ENCODE measurements around the gene CDH13. TPM values are rescaled to one million over a fixed set of nuclear protein-coding genes. Genes with fewer than 3 reads are reported as not detected.
A peak's percentile ranks its signal among the peaks of the same experiment; 100 is the strongest.

CDH13 gene
- total RNA-seq, 1 experiment from 2014 or later: 0.56 TPM

GRCh38 chr16:83686726-83687125, 1060.0 kb downstream of the CDH13 start:
- Histone ChIP-seq H3K9me3 (ENCODE audit: low read length) (no peaks in the 10 kb centered on the region), H3K79me2 (ENCODE audit: low read length) (no peaks in the 10 kb centered on the region), H3K4me2 (ENCODE audit: low read depth, low read length, poor library complexity, severe bottlenecking) (no peak overlapping the region), H2AFZ (ENCODE audit: low read length) (no peak overlapping the region), H3K9ac (ENCODE audit: low read length) (no peak overlapping the region), H3K4me1 (ENCODE audit: low read length) (no peaks in the 10 kb centered on the region), H3K36me3 (ENCODE audit: insufficient read depth, low read length) (no peaks in the 10 kb centered on the region), H4K20me1 (ENCODE audit: insufficient read depth, low read depth, low read length) (no peaks in the 10 kb centered on the region), H3K9me2 (replicated peaks; ENCODE audit: insufficient read depth, low read length) (no peaks in the 10 kb centered on the region), H3K4me3 (ENCODE audit: low read length) (no peak overlapping the region), H3K27me3 (ENCODE audit: low read length) (no peaks in the 10 kb centered on the region), H3K27ac (ENCODE audit: low read length) (no peak overlapping the region)
- DNase-seq: no peak

- no peak overlapping the region for H3K4me3 ChIP-seq (ENCODE audit: low read length)
- H2AFZ ChIP-seq (ENCODE audit: low read length): no peak overlapping the region
- H3K36me3 ChIP-seq (ENCODE audit: insufficient read depth, low read length): no peaks in the 10 kb centered on the region
- no peak for DNase-seq
- H3K9me3 ChIP-seq (ENCODE audit: low read length): no peaks in the 10 kb centered on the region
- H3K27me3 ChIP-seq (ENCODE audit: low read length): no peaks in the 10 kb centered on the region
- no peak overlapping the region for H3K9ac ChIP-seq (ENCODE audit: low read length)
- no peaks in the 10 kb centered on the region for H3K4me1 ChIP-seq (ENCODE audit: low read length)
- no peaks in the 10 kb centered on the region for H3K9me2 ChIP-seq (replicated peaks; ENCODE audit: insufficient read depth, low read length)
- no peak overlapping the region for H3K4me2 ChIP-seq (ENCODE audit: low read depth, low read length, poor library complexity, severe bottlenecking)
- no peaks in the 10 kb centered on the region for H4K20me1 ChIP-seq (ENCODE audit: insufficient read depth, low read depth, low read length)
- no peaks in the 10 kb centered on the region for H3K79me2 ChIP-seq (ENCODE audit: low read length)
- H3K27ac ChIP-seq (ENCODE audit: low read length): no peak overlapping the region
Observed at GRCh38 chr16:83689385-83689831, 1062.6 kb downstream of the CDH13 start.

GRCh38 chr16:83692224-83692623, 1065.5 kb downstream of the CDH13 start:
- H2AFZ ChIP-seq (ENCODE audit: low read length): no peak overlapping the region
- H3K27ac ChIP-seq (ENCODE audit: low read length): no peak overlapping the region
- H3K9me3 ChIP-seq (ENCODE audit: low read length): no peaks in the 10 kb centered on the region
- H3K36me3 ChIP-seq (ENCODE audit: insufficient read depth, low read length): no peaks in the 10 kb centered on the region
- H3K4me2 ChIP-seq (ENCODE audit: low read depth, low read length, poor library complexity, severe bottlenecking): no peak overlapping the region
- no peaks in the 10 kb centered on the region for H3K79me2 ChIP-seq (ENCODE audit: low read length)
- no peaks in the 10 kb centered on the region for H3K4me1 ChIP-seq (ENCODE audit: low read length)
- H3K9ac ChIP-seq (ENCODE audit: low read length): no peak overlapping the region
- DNase-seq: no peak
- H3K9me2 ChIP-seq (replicated peaks; ENCODE audit: insufficient read depth, low read length): no peaks in the 10 kb centered on the region
- H4K20me1 ChIP-seq (ENCODE audit: insufficient read depth, low read depth, low read length): no peaks in the 10 kb centered on the region
- H3K4me3 ChIP-seq (ENCODE audit: low read length): no peak overlapping the region
- H3K27me3 ChIP-seq (ENCODE audit: low read length): no peaks in the 10 kb centered on the region

GRCh38 chr16:83698964-83699363, 1072.2 kb downstream of the CDH13 start:
- H3K36me3 ChIP-seq (ENCODE audit: insufficient read depth, low read length): no peaks in the 10 kb centered on the region
- H3K27ac ChIP-seq (ENCODE audit: low read length): no peak overlapping the region
- H3K9me3 ChIP-seq (ENCODE audit: low read length): no peaks in the 10 kb centered on the region
- no peak overlapping the region for H3K4me3 ChIP-seq (ENCODE audit: low read length)
- no peak for DNase-seq
- H4K20me1 ChIP-seq (ENCODE audit: insufficient read depth, low read depth, low read length): no peaks in the 10 kb centered on the region
- H3K9ac ChIP-seq (ENCODE audit: low read length): no peak overlapping the region
- no peaks in the 10 kb centered on the region for H3K27me3 ChIP-seq (ENCODE audit: low read length)
- H3K4me2 ChIP-seq (ENCODE audit: low read depth, low read length, poor library complexity, severe bottlenecking): no peak overlapping the region
- H3K4me1 ChIP-seq (ENCODE audit: low read length): no peaks in the 10 kb centered on the region
- H3K79me2 ChIP-seq (ENCODE audit: low read length): no peaks in the 10 kb centered on the region
- H3K9me2 ChIP-seq (replicated peaks; ENCODE audit: insufficient read depth, low read length): no peaks in the 10 kb centered on the region
- H2AFZ ChIP-seq (ENCODE audit: low read length): no peak overlapping the region

- Histone ChIP-seq H3K27me3 (ENCODE audit: low read length) (no peaks in the 10 kb centered on the region), H3K79me2 (ENCODE audit: low read length) (no peaks in the 10 kb centered on the region), H4K20me1 (ENCODE audit: insufficient read depth, low read depth, low read length) (no peaks in the 10 kb centered on the region), H3K9me3 (ENCODE audit: low read length) (no peaks in the 10 kb centered on the region), H3K27ac (ENCODE audit: low read length) (no peak overlapping the region), H2AFZ (ENCODE audit: low read length) (no peak overlapping the region), H3K9ac (ENCODE audit: low read length) (no peak overlapping the region), H3K4me2 (ENCODE audit: low read depth, low read length, poor library complexity, severe bottlenecking) (no peak overlapping the region), H3K4me1 (ENCODE audit: low read length) (no peaks in the 10 kb centered on the region), H3K4me3 (ENCODE audit: low read length) (no peak overlapping the region), H3K9me2 (replicated peaks; ENCODE audit: insufficient read depth, low read length) (no peaks in the 10 kb centered on the region), H3K36me3 (ENCODE audit: insufficient read depth, low read length) (no peaks in the 10 kb centered on the region)
- DNase-seq: no peak
Observed at GRCh38 chr16:83699817-83700216, 1073.0 kb downstream of the CDH13 start.

GRCh38 chr16:83700918-83701317, 1074.1 kb downstream of the CDH13 start:
- no peaks in the 10 kb centered on the region for H4K20me1 ChIP-seq (ENCODE audit: insufficient read depth, low read depth, low read length)
- no peak overlapping the region for H2AFZ ChIP-seq (ENCODE audit: low read length)
- H3K79me2 ChIP-seq (ENCODE audit: low read length): no peaks in the 10 kb centered on the region
- H3K27ac ChIP-seq (ENCODE audit: low read length): no peak overlapping the region
- H3K9ac ChIP-seq (ENCODE audit: low read length): no peak overlapping the region
- no peaks in the 10 kb centered on the region for H3K36me3 ChIP-seq (ENCODE audit: insufficient read depth, low read length)
- H3K9me3 ChIP-seq (ENCODE audit: low read length): no peaks in the 10 kb centered on the region
- no peaks in the 10 kb centered on the region for H3K4me1 ChIP-seq (ENCODE audit: low read length)
- no peaks in the 10 kb centered on the region for H3K9me2 ChIP-seq (replicated peaks; ENCODE audit: insufficient read depth, low read length)
- H3K27me3 ChIP-seq (ENCODE audit: low read length): no peaks in the 10 kb centered on the region
- H3K4me2 ChIP-seq (ENCODE audit: low read depth, low read length, poor library complexity, severe bottlenecking): no peak overlapping the region
- no peak overlapping the region for H3K4me3 ChIP-seq (ENCODE audit: low read length)
- no peak for DNase-seq

- H3K4me1 ChIP-seq (ENCODE audit: low read length): no peaks in the 10 kb centered on the region
Observed at GRCh38 chr16:83701494-83701893, 1074.7 kb downstream of the CDH13 start.

GRCh38 chr16:83704656-83705055, 1077.9 kb downstream of the CDH13 start:
- DNase-seq: no peak
- no peaks in the 10 kb centered on the region for H4K20me1 ChIP-seq (ENCODE audit: insufficient read depth, low read depth, low read length)
- no peak overlapping the region for H3K4me2 ChIP-seq (ENCODE audit: low read depth, low read length, poor library complexity, severe bottlenecking)
- H3K36me3 ChIP-seq (ENCODE audit: insufficient read depth, low read length): no peaks in the 10 kb centered on the region
- H3K27me3 ChIP-seq (ENCODE audit: low read length): no peaks in the 10 kb centered on the region
- no peak overlapping the region for H3K9ac ChIP-seq (ENCODE audit: low read length)
- H2AFZ ChIP-seq (ENCODE audit: low read length): no peak overlapping the region
- H3K9me2 ChIP-seq (replicated peaks; ENCODE audit: insufficient read depth, low read length): no peaks in the 10 kb centered on the region
- no peak overlapping the region for H3K4me3 ChIP-seq (ENCODE audit: low read length)
- H3K27ac ChIP-seq (ENCODE audit: low read length): no peak overlapping the region
- H3K79me2 ChIP-seq (ENCODE audit: low read length): no peaks in the 10 kb centered on the region
- no peaks in the 10 kb centered on the region for H3K9me3 ChIP-seq (ENCODE audit: low read length)
- no peaks in the 10 kb centered on the region for H3K4me1 ChIP-seq (ENCODE audit: low read length)

More at GRCh38 chr16:83701494-83701893, 1074.7 kb downstream of the CDH13 start:
- no peak overlapping the region for H3K27ac ChIP-seq (ENCODE audit: low read length)
- no peak overlapping the region for H3K4me2 ChIP-seq (ENCODE audit: low read depth, low read length, poor library complexity, severe bottlenecking)
- H3K9ac ChIP-seq (ENCODE audit: low read length): no peak overlapping the region
- H3K79me2 ChIP-seq (ENCODE audit: low read length): no peaks in the 10 kb centered on the region
- H3K36me3 ChIP-seq (ENCODE audit: insufficient read depth, low read length): no peaks in the 10 kb centered on the region
- DNase-seq: peak; percentile 79
- no peak overlapping the region for H2AFZ ChIP-seq (ENCODE audit: low read length)
- H3K9me2 ChIP-seq (replicated peaks; ENCODE audit: insufficient read depth, low read length): no peaks in the 10 kb centered on the region
- H4K20me1 ChIP-seq (ENCODE audit: insufficient read depth, low read depth, low read length): no peaks in the 10 kb centered on the region
- no peak overlapping the region for H3K4me3 ChIP-seq (ENCODE audit: low read length)
- no peaks in the 10 kb centered on the region for H3K9me3 ChIP-seq (ENCODE audit: low read length)
- H3K27me3 ChIP-seq (ENCODE audit: low read length): no peaks in the 10 kb centered on the region

- H3K9me3 ChIP-seq (ENCODE audit: low read length): no peaks in the 10 kb centered on the region
- H2AFZ ChIP-seq (ENCODE audit: low read length): no peak overlapping the region
- no peak for DNase-seq
- H3K4me1 ChIP-seq (ENCODE audit: low read length): no peaks in the 10 kb centered on the region
- H3K4me3 ChIP-seq (ENCODE audit: low read length): no peak overlapping the region
- no peaks in the 10 kb centered on the region for H3K9me2 ChIP-seq (replicated peaks; ENCODE audit: insufficient read depth, low read length)
- no peak overlapping the region for H3K9ac ChIP-seq (ENCODE audit: low read length)
- H3K79me2 ChIP-seq (ENCODE audit: low read length): no peaks in the 10 kb centered on the region
- H3K27ac ChIP-seq (ENCODE audit: low read length): no peak overlapping the region
- no peaks in the 10 kb centered on the region for H3K36me3 ChIP-seq (ENCODE audit: insufficient read depth, low read length)
- H3K4me2 ChIP-seq (ENCODE audit: low read depth, low read length, poor library complexity, severe bottlenecking): no peak overlapping the region
- H3K27me3 ChIP-seq (ENCODE audit: low read length): no peaks in the 10 kb centered on the region
- H4K20me1 ChIP-seq (ENCODE audit: insufficient read depth, low read depth, low read length): no peaks in the 10 kb centered on the region
Observed at GRCh38 chr16:83705856-83706255, 1079.1 kb downstream of the CDH13 start.
